Measurements from ENCODE around the gene IL6ST.
A peak's percentile ranks its signal among the peaks of the same experiment; 100 is the strongest.
"Not testable (repeated sequence)": the region's sequence is repeated elsewhere in the genome, so short reads cannot be mapped to it uniquely, and the experiment has no call there.

The IL6ST gene

DNA sequence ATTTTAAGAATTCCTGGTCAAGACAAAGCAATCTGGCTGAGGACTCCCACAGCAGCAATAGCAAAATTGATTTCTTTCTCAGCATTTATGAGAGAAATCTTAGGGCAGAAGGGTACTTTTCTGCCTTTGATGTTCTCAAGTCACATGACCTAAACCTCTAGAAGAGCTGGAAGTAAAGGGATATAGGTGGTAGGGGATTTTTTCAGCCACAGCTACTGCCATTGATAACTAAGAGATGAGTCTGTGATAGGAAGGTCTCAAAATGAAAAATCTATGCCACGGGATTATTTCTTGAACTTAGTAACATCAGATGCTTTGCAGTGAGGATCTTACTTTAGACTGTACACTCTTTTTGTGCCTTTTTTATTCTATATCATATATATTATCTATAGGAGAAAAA, 35.6 kb downstream of the IL6ST start:
- no peak for DNase-seq

GRCh38 chr5:55941154-55941553, 53.6 kb downstream of the IL6ST start:
- not testable (repeated sequence) for DNase-seq

DNA sequence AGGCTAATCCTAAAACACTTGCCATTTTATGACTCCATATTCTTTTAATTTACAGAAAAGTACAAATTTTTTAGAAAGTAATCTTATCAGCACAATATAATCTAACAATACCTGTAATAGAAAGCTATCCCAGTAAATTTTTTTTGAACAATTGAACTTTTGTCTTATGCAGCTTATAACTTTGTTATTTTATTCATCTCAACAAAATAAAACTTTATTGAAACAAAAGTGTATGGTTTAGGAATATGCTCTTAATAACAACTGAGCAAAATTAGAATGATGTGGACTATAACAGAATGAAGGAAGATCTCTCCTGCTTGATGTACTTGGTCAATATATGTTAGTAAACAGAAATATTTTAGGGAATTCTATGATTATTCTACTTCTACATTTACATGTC, 57.2 kb downstream of the IL6ST start:
- not testable (repeated sequence) for DNase-seq

DNA sequence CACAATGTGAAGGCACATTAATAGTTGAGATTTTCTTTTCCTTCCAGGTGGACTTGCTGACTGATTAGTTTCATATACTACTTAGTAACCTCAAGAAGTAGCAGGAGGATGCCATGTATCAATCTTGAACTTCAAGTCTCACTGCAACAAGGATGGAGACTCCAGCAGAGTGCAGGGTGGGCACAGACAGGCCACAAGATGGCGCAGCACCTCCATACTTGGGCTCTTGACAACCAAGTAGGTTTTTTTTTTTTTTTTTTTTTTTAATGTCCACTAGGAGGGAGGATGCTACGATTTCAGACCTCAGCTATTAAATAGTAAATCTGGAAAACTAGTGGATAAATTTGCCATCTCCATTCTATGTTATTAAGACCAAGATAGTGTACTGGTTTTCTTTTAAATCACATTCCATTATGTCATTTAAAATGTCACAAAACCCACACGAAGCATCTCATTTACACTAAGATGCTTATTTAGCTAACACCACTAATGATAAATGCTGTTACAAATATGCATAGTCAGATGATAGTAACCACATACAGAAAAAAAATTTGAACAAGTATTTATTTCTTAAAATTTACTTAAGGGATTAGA, 58.6 kb downstream of the IL6ST start:
- peak; percentile 77 for DNase-seq

DNA sequence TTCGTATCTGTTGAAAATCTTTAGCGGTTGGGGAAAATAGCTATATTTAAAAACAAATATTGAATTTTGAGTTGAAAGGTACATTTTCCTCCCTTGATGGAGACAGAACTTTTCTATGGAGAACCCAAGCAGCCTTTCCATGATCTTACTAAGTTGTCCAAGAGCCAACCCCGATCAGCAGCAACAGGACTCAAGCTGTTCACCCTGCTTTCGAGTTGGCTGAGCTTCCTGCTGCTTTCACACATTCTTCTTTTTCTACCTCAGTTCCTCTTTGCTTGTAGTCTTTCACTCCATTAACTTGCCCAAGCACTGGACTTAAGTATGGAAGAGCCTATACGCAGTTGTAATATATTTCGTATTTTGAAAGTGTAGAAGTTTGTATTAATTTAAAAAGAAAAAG, 59.4 kb downstream of the IL6ST start:
- no peak for DNase-seq

- DNase-seq, result no peak
Observed at GRCh38 chr5:55934720-55935119, 60.0 kb downstream of the IL6ST start.

GRCh38 chr5:55934115-55934613, 60.6 kb downstream of the IL6ST start:
- DNase-seq, result no peak

GRCh38 chr5:55933377-55934114, 61.2 kb downstream of the IL6ST start:
- no peak for DNase-seq

DNA sequence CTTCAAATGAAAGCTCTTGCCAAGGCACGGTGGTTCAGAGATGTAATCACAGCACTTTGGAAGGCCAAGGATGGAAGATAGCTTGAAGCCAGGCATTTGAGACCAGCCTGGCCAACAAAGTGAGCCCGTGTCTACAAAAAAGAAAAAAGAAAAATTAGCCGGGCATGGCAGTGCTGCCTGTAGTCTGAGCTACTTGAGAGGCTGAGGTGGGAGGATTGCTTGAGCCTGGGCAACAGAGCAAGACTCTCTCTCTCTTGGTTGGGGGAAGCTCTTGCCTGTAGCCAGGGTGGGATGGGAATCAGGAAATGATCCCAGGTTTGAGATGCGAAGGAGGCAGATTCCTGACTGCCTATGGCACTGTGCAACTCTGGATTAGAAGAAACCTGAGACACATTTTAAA, 62.1 kb downstream of the IL6ST start:
- DNase-seq, result no peak

DNA sequence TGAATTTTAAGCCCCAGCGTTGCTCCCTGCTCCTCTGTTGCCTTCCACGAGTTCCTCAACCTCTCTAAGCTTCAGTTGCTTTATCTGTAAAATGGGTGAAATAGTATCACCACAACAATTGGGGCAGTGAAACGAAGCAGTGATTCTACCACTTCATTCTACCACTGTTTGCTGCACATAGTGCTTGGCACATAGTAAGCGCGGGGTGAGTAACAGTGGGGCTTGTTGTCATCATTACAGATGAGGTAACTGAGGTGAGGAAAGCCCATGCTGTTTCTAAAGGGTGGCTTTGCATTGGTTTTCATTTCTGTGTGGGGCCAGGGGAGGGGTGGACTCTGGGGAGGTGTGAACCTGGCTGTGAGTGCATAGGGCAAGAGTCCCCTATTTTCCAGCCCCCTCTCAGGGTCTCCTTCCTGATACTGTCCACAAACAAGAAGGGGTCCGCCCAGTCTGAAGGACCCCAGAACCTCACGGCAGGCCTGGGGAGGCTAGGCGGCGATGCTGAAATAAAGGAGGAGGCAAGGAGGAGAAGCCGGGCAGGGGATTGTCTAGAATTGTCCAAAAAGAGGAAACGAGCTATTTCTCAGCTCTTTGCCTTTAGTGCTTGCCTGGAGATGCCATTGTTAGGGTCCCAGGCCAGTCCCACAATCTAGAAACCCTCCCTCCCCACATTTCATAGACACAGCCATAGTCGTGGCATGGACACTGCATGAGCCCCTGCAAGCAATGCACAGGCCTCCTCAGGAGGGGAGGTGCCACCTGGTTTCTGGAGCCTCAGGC, 65.6 kb downstream of the IL6ST start:
- no peak for DNase-seq

DNA sequence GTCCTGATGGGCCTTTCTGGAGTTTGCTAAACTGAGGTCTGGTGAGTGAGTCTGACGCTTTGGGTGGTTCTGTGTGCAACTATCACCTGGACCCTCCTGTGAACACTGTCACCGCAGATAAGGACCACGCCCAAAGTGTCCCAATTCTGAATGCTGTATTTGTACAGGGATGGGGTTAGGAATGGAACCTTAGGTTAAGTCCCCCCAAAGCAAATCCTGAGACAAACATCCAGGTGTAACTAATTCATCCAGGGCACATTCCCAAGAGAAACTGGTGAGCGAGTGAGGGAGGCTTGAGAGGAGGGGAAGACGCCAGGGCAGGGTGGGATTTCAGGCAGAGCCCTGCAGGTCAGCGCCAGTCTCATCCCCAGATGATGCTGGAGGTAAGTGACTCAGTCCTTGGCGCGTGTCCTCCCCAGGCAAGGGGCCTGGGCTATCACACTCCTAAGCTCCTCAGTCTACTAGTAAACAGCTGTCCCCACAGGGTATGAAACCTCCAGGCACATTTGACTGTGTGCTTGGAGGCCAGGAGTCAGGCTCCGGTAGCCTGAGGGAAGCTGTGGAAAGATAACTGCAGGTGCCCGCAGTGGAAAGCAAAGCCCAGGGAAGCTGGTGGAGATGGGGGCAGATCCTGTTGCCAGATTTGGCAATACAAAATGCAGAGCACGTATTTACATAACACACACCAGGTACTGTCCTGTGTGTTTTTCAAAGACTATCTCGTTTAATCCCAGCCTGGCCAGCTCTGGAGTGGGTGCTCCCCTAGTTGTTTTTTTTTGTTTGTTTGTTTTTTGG, 66.7 kb downstream of the IL6ST start:
- no peak for DNase-seq

DNA sequence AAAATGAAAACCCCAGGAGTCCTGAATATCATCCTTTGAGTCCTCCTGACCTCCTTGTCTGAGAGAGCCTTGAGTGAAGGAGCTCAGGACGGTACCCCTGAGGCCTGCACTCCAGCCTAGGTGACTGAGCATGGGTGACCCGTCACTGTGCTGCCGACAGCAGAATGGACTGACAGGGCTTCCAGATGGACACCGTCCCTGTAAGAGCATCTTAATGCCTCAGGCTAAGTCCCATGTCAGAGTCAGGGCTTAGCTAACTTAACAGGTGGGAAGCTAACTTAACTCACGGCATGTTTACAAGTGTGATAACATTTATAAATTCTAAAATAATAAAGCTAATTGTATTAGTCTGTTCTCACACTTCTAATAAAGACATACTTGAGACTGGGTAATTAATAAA, 68.3 kb downstream of the IL6ST start:
- DNase-seq, result no peak

DNA sequence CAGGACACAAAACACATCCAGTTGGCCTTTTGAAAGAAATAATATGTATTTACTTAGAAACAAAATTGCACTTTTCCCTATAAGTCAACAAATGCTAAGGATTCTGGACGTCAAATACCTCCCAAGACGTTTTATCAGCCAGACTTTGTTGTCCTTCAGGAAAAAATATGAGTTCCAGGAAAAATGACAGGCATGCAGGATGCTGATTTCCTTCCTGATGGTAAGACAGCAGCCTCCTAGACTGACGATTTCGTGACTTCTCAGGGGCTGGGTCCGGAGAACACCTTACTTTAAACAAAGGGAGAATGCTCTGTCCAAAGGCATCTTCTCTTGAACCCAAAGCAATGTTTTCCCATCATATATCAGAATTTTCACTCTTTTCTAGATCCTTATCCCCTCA, 69.1 kb downstream of the IL6ST start:
- DNase-seq, result no peak

- no peak for DNase-seq
Observed at GRCh38 chr5:55925181-55925580, 69.6 kb downstream of the IL6ST start.

- DNase-seq, result no peak
Observed at GRCh38 chr5:55924744-55925143, 70.0 kb downstream of the IL6ST start.

- no peak for DNase-seq
Observed at GRCh38 chr5:55923865-55924500, 70.8 kb downstream of the IL6ST start.

DNA sequence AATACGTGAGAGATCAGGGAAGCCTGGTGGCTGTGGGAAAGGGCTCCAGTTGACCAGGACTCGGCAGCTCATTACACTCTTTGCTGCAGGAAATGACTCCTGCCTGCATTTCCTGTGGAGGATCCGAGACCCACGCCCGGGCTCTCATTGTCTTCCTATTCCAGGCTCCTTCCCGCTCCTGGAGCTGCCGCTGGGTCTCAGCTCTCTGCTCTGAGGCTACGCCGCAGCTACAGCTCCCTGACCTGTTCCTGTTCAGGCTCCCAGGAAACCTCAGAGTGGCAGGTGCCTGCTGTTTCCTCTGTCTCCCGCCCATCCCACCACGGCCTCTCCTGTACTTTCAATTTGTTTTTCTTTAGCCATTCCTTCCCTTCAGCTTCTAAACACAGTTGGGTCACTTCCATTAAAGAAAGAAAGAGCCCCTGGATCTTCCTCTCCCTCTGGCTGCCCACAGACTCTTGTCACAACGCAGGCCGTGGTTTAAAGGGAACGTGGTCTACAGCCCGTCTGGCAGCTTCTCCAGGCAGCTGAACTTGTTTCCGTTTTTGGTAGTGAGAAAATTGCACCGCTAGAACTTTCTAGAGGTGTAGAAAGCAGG, 71.5 kb downstream of the IL6ST start:
- DNase-seq, result no peak

DNA sequence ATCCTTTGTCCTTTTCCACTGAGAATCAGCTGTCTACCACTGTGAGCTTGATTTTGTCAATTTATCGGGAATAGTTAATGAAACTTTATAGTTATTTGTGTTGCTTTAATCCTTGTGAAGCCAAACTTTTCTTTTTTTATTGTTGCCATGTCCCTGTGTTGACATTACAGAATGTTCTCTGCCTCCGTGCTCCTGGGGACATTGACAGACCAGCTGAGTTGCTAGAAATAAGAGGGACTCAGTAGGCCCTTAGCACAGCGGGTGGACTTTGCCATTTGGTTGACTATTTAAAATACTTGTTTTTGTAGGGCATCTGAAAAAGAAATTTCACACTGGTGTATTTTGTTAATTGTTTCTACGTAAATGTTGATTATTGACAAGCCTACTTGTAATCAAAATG, 73.1 kb downstream of the IL6ST start:
- DNase-seq, result no peak

- no peak for DNase-seq
Observed at GRCh38 chr5:55920784-55921183, 74.0 kb downstream of the IL6ST start.

GRCh38 chr5:55919625-55920024, 75.1 kb downstream of the IL6ST start:
- no peak for DNase-seq

DNA sequence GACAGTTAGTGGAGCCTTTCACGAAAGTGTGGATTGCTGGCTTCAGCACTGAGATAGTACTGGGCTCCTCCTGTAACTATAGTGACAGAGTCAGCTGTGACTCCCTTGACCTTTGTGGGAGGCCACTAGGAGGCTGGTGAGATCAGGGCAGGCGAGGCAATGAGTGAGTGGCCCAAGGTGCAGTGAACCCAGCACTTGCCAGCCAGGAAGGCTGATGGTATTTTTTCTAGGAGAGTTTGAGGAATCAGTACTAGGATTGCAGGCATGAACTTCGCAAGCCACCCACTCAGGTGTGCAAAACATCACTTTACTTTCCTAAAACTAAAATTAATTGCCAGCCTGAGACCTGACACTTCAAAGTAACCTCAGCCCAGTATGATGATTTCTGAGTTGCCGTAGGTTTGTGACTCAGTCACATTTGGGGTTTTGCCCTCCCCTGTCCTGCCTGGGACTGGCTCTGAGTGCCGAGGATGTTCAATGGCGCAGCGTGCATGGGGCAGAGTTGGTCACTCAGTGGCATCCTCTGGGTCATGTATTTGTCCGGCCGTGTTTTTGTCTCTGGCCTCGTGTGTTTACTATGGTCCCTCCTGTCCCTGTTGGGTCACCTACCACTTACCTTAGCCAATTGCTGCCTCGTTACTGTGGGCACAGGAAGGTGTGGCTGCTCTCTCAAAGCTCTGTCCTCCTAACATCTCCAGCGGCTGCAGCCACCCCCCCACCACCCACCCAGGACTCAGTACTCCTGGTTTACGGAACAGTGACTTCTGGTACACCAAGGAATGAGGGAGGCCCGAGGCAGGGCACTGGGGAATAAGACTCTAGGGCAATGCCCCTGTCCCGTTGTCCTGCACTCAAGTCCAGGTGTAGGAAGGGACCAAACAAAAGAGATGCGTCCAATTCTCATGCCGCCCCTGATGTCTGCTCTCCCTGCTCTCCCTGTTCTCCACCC, 76.4 kb downstream of the IL6ST start:
- no peak for DNase-seq
